Muscle layer of duodenum (tissue), 2 donors: ENCODE measurements around the gene DGCR2.

Experiments used
- H3K27ac ChIP-seq: one replicate; pipeline ENCODE4 v1.7.0; 2013; ENCODE audit warnings: mild to moderate bottlenecking, low read length
- H3K27me3 ChIP-seq: one replicate; pipeline ENCODE4 v1.7.0; 2013; ENCODE audit warnings: low read depth, mild to moderate bottlenecking, control low read depth, low read length
- H3K36me3 ChIP-seq, 2 donors: one replicate each; pipeline ENCODE4 v1.7.0; 2013; ENCODE audit warnings: low read length in 2 of 2, control low read depth in 1 of 2, mild to moderate bottlenecking in 1 of 2; ENCODE audit not compliant: insufficient read depth in 2 of 2, control insufficient read depth in 1 of 2
- H3K4me1 ChIP-seq, 2 donors: one replicate each; pipeline ENCODE4 v1.7.0; 2013; ENCODE audit warnings: low read length in 2 of 2, mild to moderate bottlenecking in 2 of 2, control low read depth in 1 of 2, moderate library complexity in 1 of 2; ENCODE audit not compliant: insufficient read depth in 2 of 2, control insufficient read depth in 1 of 2
- H3K4me3 ChIP-seq, 2 donors: one replicate each; pipeline ENCODE4 v1.7.0; 2013; ENCODE audit warnings: low read length in 2 of 2, low read depth in 1 of 2, mild to moderate bottlenecking in 1 of 2
- H3K9me3 ChIP-seq, 2 donors: one replicate each; pipeline ENCODE4 v1.7.0; 2013; ENCODE audit warnings: low read length in 2 of 2, control low read depth in 1 of 2, mild to moderate bottlenecking in 1 of 2; ENCODE audit not compliant: control insufficient read depth in 1 of 2
- donor health status: healthy.

Gene DGCR2

GRCh38 chr22:19063581-19064353, 58.4 kb downstream of the DGCR2 start:
- Histone ChIP-seq H3K27ac (no peak overlapping the region), H3K4me1 (no peaks in the 10 kb centered on the region), H3K36me3 (peaks cover 58 to 91% of the 10 kb centered on the region in 2 donors), H3K4me3 (no peak overlapping the region), H3K9me3 (no peaks in the 10 kb centered on the region), H3K27me3 (no peaks in the 10 kb centered on the region)

GRCh38 chr22:19062943-19063308, 59.3 kb downstream of the DGCR2 start:
- no peaks in the 10 kb centered on the region for H3K4me1 ChIP-seq
- H3K4me3 ChIP-seq = no peak overlapping the region
- no peak overlapping the region for H3K27ac ChIP-seq
- no peaks in the 10 kb centered on the region for H3K9me3 ChIP-seq
- H3K36me3 ChIP-seq = peaks cover 51 to 91% of the 10 kb centered on the region in 2 donors
- H3K27me3 ChIP-seq = no peaks in the 10 kb centered on the region

GRCh38 chr22:19062139-19062942, 59.9 kb downstream of the DGCR2 start:
- Histone ChIP-seq H3K27me3 (no peaks in the 10 kb centered on the region), H3K4me1 (no peaks in the 10 kb centered on the region), H3K27ac (no peak overlapping the region), H3K36me3 (peaks cover 55 to 94% of the 10 kb centered on the region in 2 donors), H3K9me3 (no peaks in the 10 kb centered on the region), H3K4me3 (no peak overlapping the region)

GRCh38 chr22:19061471-19062138, 60.6 kb downstream of the DGCR2 start:
- H3K27ac ChIP-seq = no peak overlapping the region
- H3K9me3 ChIP-seq = no peaks in the 10 kb centered on the region
- no peak overlapping the region for H3K4me3 ChIP-seq
- H3K36me3 ChIP-seq = peaks cover 61 to 94% of the 10 kb centered on the region in 2 donors
- no peaks in the 10 kb centered on the region for H3K4me1 ChIP-seq
- H3K27me3 ChIP-seq = no peaks in the 10 kb centered on the region

- H3K9me3 ChIP-seq = no peaks in the 10 kb centered on the region
- H3K36me3 ChIP-seq = peaks cover 63 to 88% of the 10 kb centered on the region in 2 donors
- H3K4me3 ChIP-seq = no peak overlapping the region
- H3K27ac ChIP-seq = no peak overlapping the region
- H3K4me1 ChIP-seq = no peaks in the 10 kb centered on the region
- H3K27me3 ChIP-seq = no peaks in the 10 kb centered on the region
Observed at GRCh38 chr22:19060356-19061009, 61.7 kb downstream of the DGCR2 start.

GRCh38 chr22:19059481-19060278, 62.5 kb downstream of the DGCR2 start:
- Histone ChIP-seq H3K27ac (no peak overlapping the region), H3K27me3 (no peaks in the 10 kb centered on the region), H3K4me1 (no peaks in the 10 kb centered on the region), H3K9me3 (no peaks in the 10 kb centered on the region), H3K4me3 (no peak overlapping the region), H3K36me3 (peaks cover 62 to 80% of the 10 kb centered on the region in 2 donors)

GRCh38 chr22:19058713-19059451, 63.3 kb downstream of the DGCR2 start:
- Histone ChIP-seq H3K4me1 (no peaks in the 10 kb centered on the region), H3K9me3 (no peaks in the 10 kb centered on the region), H3K4me3 (no peak overlapping the region), H3K36me3 (peaks cover 58 to 72% of the 10 kb centered on the region in 2 donors), H3K27ac (no peak overlapping the region), H3K27me3 (no peaks in the 10 kb centered on the region)

- Histone ChIP-seq H3K36me3 (peaks cover 58 to 69% of the 10 kb centered on the region in 2 donors), H3K9me3 (no peaks in the 10 kb centered on the region), H3K27ac (no peak overlapping the region), H3K4me3 (no peak overlapping the region), H3K4me1 (no peaks in the 10 kb centered on the region), H3K27me3 (no peaks in the 10 kb centered on the region)
Observed at GRCh38 chr22:19057999-19058491, 64.2 kb downstream of the DGCR2 start.

GRCh38 chr22:19057539-19057938, 64.7 kb downstream of the DGCR2 start:
- Histone ChIP-seq H3K27me3 (no peaks in the 10 kb centered on the region), H3K9me3 (no peaks in the 10 kb centered on the region), H3K36me3 (peaks cover 57 to 69% of the 10 kb centered on the region in 2 donors)

GRCh38 chr22:19056951-19057401, 65.2 kb downstream of the DGCR2 start:
- Histone ChIP-seq H3K36me3 (peaks cover 55 to 65% of the 10 kb centered on the region in 2 donors), H3K4me3 (no peak overlapping the region), H3K27me3 (no peaks in the 10 kb centered on the region), H3K4me1 (no peaks in the 10 kb centered on the region), H3K27ac (no peak overlapping the region), H3K9me3 (no peaks in the 10 kb centered on the region)

More at GRCh38 chr22:19057539-19057938, 64.7 kb downstream of the DGCR2 start:
- Histone ChIP-seq H3K4me1 (no peaks in the 10 kb centered on the region), H3K27ac (no peak overlapping the region), H3K4me3 (no peak overlapping the region)
